ENCODE data around the gene CCDC187.

- TF ChIP-seq CTCF (IDR thresholded peaks at IDR 0.05) (no peak), POLR2A (IDR thresholded peaks at IDR 0.05) (no peak)
Observed at GRCh38 chr9:136280535-136281315, 23.2 kb downstream of the CCDC187 start.

Data from uterus (tissue), 2 donors.